Retina (tissue), 1 donor: Measurements from ENCODE around the gene ASGR2.
"Not testable (repeated sequence)": the region's sequence is repeated elsewhere in the genome, so short reads cannot be mapped to it uniquely, and the experiment has no call there.

Experiments used
- DNase-seq: peaks from one replicate; pipeline ENCODE4 v3.0.0-alpha.2; 2016

Gene ASGR2

GRCh38 chr17:7097940-7098339 lies 16.7 kb downstream of the ASGR2 start:
- DNase-seq: no peak

- no peak for DNase-seq
Observed at GRCh38 chr17:7095625-7096024, 19.0 kb downstream of the ASGR2 start.

- no peak for DNase-seq
Observed at GRCh38 chr17:7094652-7095019, 20.0 kb downstream of the ASGR2 start.

GRCh38 chr17:7091311-7092005 lies 23.2 kb downstream of the ASGR2 start:
- not testable (repeated sequence) for DNase-seq

GRCh38 chr17:7089570-7089969 lies 25.1 kb downstream of the ASGR2 start:
- not testable (repeated sequence) for DNase-seq

GRCh38 chr17:7088442-7088841 lies 26.2 kb downstream of the ASGR2 start:
- not testable (repeated sequence) for DNase-seq

- DNase-seq: no peak
Observed at GRCh38 chr17:7084088-7084487, 30.5 kb downstream of the ASGR2 start.

GRCh38 chr17:7083592-7083991 lies 31.0 kb downstream of the ASGR2 start:
- DNase-seq: no peak

- no peak for DNase-seq
Observed at GRCh38 chr17:7081341-7082062, 33.1 kb downstream of the ASGR2 start.

- no peak for DNase-seq
Observed at GRCh38 chr17:7080456-7081041, 34.1 kb downstream of the ASGR2 start.

GRCh38 chr17:7079581-7080455 lies 34.8 kb downstream of the ASGR2 start, which contains the start of gene CLEC10A:
CLEC10A (minus strand) TSS chr17:7080251; CDS start chr17:7078812, 1,439 bp downstream.
- no peak for DNase-seq

- no peak for DNase-seq
Observed at GRCh38 chr17:7078711-7079110, 35.9 kb downstream of the ASGR2 start.

- DNase-seq: no peak
Observed at GRCh38 chr17:7077911-7078546, 36.6 kb downstream of the ASGR2 start.

GRCh38 chr17:7074931-7075330 lies 39.7 kb downstream of the ASGR2 start:
- DNase-seq: no peak

- no peak for DNase-seq
Observed at GRCh38 chr17:7072406-7072805, 42.2 kb downstream of the ASGR2 start.

- DNase-seq: no peak
Observed at GRCh38 chr17:7070712-7071111, 43.9 kb downstream of the ASGR2 start.

GRCh38 chr17:7068268-7068667 lies 46.4 kb downstream of the ASGR2 start:
- no peak for DNase-seq

GRCh38 chr17:7067198-7067597 lies 47.4 kb downstream of the ASGR2 start:
- no peak for DNase-seq

GRCh38 chr17:7064261-7064660 lies 50.4 kb downstream of the ASGR2 start:
- DNase-seq: no peak

- no peak for DNase-seq
Observed at GRCh38 chr17:7063518-7064094, 51.0 kb downstream of the ASGR2 start.

- no peak for DNase-seq
Observed at GRCh38 chr17:7060165-7060891, 54.3 kb downstream of the ASGR2 start.
